GM21526 (cell line): ENCODE measurements around the gene TBC1D3G.
"Not testable (repeated sequence)": the region's sequence is repeated elsewhere in the genome, so short reads cannot be mapped to it uniquely, and the experiment has no call there.

Experiments used
- ATAC-seq: cut with Tn5 transposase; IDR thresholded peaks from one replicate; pipeline ENCODE4 v1.9.1; 2021; ENCODE audit warnings: moderate library complexity; ENCODE audit not compliant: unreplicated experiment, low FRiP score

TBC1D3G gene

GRCh38 chr17:36323584-36323983, at the start of gene TBC1D3G:
Gene TBC1D3G (plus strand): TSS chr17:36323884. CDS start chr17:36325412, 1,528 bp downstream.
- ATAC-seq: not testable (repeated sequence)

GRCh38 chr17:36283256-36283655, 40.4 kb upstream of the TBC1D3G start:
- not testable (repeated sequence) for ATAC-seq

- ATAC-seq: not testable (repeated sequence)
Observed at GRCh38 chr17:36284219-36284618, 39.5 kb upstream of the TBC1D3G start.

GRCh38 chr17:36289965-36290612, 33.6 kb upstream of the TBC1D3G start:
- ATAC-seq: not testable (repeated sequence)

GRCh38 chr17:36295161-36295560, 28.5 kb upstream of the TBC1D3G start:
- ATAC-seq: not testable (repeated sequence)

- ATAC-seq: not testable (repeated sequence)
Observed at GRCh38 chr17:36315736-36316135, 7.9 kb upstream of the TBC1D3G start.

GRCh38 chr17:36362496-36362895, 38.8 kb downstream of the TBC1D3G start:
- not testable (repeated sequence) for ATAC-seq

GRCh38 chr17:36375938-36376337, 52.3 kb downstream of the TBC1D3G start:
- ATAC-seq: not testable (repeated sequence)
